A673 (cell line): Measurements from ENCODE around the gene MLPH.

ENCODE experiments used
- EZH2 ChIP-seq: fragments of 200-600 bp; sonication (generic); IDR thresholded peaks from 2 replicates; pipeline ENCODE4 v1.6.1; 2017; ENCODE audit warnings: borderline replicate concordance, low read depth, mild to moderate bottlenecking, mixed read lengths, antibody characterized with exemption, low read length; ENCODE audit not compliant: poor library complexity, severe bottlenecking
- TF ChIP-seq, protein P1 (sequence below): fragments of 300-800, 200-600 bp; sonication (generic); conservative IDR thresholded peaks from 2 replicates; pipeline ENCODE4 v1.5.1; 2017; ENCODE audit warnings: low read depth, mild to moderate bottlenecking, antibody characterized with exemption, low read length, moderate library complexity, mixed read lengths

DNA sequence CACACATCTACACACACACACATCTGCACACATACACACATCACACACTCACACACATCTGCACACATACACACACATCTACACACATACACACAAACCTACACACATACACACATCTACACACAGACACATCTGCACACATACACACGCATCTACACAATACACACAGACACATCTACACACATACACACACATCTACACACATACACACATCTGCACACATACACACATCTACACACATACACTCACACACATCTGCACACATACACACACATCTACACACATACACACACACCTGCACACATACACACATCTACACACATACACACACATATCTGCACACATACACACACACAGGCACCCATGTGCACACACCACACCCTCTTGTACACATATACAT is 78.9 kb downstream of the MLPH start:
- TF ChIP-seq, protein P1, sequence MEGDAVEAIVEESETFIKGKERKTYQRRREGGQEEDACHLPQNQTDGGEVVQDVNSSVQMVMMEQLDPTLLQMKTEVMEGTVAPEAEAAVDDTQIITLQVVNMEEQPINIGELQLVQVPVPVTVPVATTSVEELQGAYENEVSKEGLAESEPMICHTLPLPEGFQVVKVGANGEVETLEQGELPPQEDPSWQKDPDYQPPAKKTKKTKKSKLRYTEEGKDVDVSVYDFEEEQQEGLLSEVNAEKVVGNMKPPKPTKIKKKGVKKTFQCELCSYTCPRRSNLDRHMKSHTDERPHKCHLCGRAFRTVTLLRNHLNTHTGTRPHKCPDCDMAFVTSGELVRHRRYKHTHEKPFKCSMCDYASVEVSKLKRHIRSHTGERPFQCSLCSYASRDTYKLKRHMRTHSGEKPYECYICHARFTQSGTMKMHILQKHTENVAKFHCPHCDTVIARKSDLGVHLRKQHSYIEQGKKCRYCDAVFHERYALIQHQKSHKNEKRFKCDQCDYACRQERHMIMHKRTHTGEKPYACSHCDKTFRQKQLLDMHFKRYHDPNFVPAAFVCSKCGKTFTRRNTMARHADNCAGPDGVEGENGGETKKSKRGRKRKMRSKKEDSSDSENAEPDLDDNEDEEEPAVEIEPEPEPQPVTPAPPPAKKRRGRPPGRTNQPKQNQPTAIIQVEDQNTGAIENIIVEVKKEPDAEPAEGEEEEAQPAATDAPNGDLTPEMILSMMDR = no peak
- no peak for TF ChIP-seq EZH2
